Cardiac muscle cell (in vitro differentiated cells and primary cell): ENCODE measurements around the gene GNAL. TPM values are rescaled to one million over a fixed set of nuclear protein-coding genes. Genes with fewer than 3 reads are reported as not detected.
A peak's percentile ranks its signal among the peaks of the same experiment; 100 is the strongest.

Source experiments
- DNase-seq, 2 donors: peaks; one replicate each; pipeline versions ENCODE4 v3.0.0 to v3.0.0-alpha.2; 2010 to 2017; ENCODE audit warnings: low read depth in 1 of 2, low spot score in 1 of 2
- H3K27ac ChIP-seq: fragments of 200-600 bp; sonication (generic); 2 replicates; pipeline ENCODE4 v1.5.1; 2016
- H3K27me3 ChIP-seq: fragments of 200-600 bp; sonication (generic); 2 replicates; pipeline ENCODE4 v1.6.0; 2016; ENCODE audit warnings: control low read depth
- H3K36me3 ChIP-seq: fragments of 200-600 bp; sonication (generic); 2 replicates; pipeline ENCODE4 v1.5.1; 2016; ENCODE audit warnings: control low read depth
- H3K4me1 ChIP-seq: fragments of 200-600 bp; sonication (generic); 2 replicates; pipeline ENCODE4 v1.8.1; 2017; ENCODE audit warnings: low read depth, mild to moderate bottlenecking, mixed run types
- H3K4me3 ChIP-seq: fragments of 200-600 bp; sonication (generic); 2 replicates; pipeline ENCODE4 v1.5.1; 2016; ENCODE audit warnings: mild to moderate bottlenecking
- H3K9me3 ChIP-seq: fragments of 200-600 bp; sonication (generic); 2 replicates; pipeline ENCODE4 v1.5.1; 2017; ENCODE audit warnings: low read depth, mild to moderate bottlenecking, control low read depth
- polyA plus RNA-seq: library from polyadenylated mRNA; unstranded; fragments of >200 nt; fragmentation: Nextera tagmentation; extraction: Ambion mirVana; gene quantifications from 2 replicates; pipeline ENCODE4 v1.2.1, GENCODE V29; 2016
- total RNA-seq: library from RNA; depleted of rRNA; stranded (reverse); fragments of >200 nt; gene quantifications from 2 replicates; pipeline ENCODE4 v1.2.3, GENCODE V29; 2016
- TF ChIP-seq, protein P1 (sequence below): IDR thresholded peaks from 2 replicates; pipeline ENCODE4 v1.5.1; 2012; ENCODE audit warnings: low read depth, mild to moderate bottlenecking, low read length

The GNAL gene
- total and polyA plus RNA-seq, 2 experiments from 2014 or later: 10.4 to 10.6 TPM

DNA sequence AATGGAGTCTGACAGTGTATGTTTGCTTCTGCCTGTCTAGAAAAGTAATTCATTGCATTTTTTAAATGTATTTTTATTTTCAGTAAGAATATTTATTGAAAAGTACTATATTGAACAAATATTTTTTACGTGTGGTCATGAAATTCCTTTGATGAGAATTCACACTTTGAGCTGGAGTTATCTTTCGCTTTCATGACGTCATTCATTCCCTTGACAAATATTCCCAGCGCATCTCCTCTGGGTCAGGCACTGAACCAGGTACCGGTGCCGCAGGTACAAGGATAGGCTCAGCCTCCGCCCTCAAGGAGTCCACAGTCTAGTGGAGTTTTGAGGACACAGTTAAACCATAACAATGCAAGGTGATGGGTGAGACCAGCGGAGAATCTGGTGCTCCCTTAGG, 60.2 kb downstream of the GNAL start:
- H3K4me1 ChIP-seq: no peaks in the 10 kb centered on the region
- H3K4me3 ChIP-seq: no peak overlapping the region
- H3K27me3 ChIP-seq: peaks cover 86% of the 10 kb centered on the region
- no peaks in the 10 kb centered on the region for H3K9me3 ChIP-seq
- H3K27ac ChIP-seq: no peak overlapping the region
- TF ChIP-seq, protein P1, sequence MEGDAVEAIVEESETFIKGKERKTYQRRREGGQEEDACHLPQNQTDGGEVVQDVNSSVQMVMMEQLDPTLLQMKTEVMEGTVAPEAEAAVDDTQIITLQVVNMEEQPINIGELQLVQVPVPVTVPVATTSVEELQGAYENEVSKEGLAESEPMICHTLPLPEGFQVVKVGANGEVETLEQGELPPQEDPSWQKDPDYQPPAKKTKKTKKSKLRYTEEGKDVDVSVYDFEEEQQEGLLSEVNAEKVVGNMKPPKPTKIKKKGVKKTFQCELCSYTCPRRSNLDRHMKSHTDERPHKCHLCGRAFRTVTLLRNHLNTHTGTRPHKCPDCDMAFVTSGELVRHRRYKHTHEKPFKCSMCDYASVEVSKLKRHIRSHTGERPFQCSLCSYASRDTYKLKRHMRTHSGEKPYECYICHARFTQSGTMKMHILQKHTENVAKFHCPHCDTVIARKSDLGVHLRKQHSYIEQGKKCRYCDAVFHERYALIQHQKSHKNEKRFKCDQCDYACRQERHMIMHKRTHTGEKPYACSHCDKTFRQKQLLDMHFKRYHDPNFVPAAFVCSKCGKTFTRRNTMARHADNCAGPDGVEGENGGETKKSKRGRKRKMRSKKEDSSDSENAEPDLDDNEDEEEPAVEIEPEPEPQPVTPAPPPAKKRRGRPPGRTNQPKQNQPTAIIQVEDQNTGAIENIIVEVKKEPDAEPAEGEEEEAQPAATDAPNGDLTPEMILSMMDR: no peak
- H3K36me3 ChIP-seq: no peaks in the 10 kb centered on the region
- DNase-seq: no peak

DNA sequence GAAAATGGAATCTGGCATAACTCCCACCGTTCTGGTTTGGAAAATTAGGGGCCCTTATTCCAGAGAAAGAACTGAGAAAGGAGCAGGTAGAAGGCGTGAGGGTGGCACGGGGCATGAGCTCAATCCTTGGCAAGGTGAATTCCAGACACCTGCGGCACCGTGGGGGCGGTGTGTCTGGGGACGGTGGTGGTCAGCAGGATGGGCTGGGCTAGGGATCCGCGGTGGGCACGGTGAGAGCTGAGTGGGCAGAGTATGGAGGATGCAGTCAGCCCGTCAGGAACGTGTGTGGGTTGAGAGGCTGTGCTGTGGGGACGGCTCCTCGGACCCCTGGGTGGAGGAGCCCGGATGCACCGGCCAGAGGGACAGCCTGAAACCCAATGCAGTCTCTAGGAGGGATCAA, 61.1 kb downstream of the GNAL start:
- Histone ChIP-seq H3K4me1 (no peaks in the 10 kb centered on the region), H3K27me3 (peaks cover 86% of the 10 kb centered on the region), H3K36me3 (no peaks in the 10 kb centered on the region), H3K9me3 (no peaks in the 10 kb centered on the region), H3K27ac (no peak overlapping the region), H3K4me3 (no peak overlapping the region)
- DNase-seq: no peak
- TF ChIP-seq, protein P1: no peak

DNA sequence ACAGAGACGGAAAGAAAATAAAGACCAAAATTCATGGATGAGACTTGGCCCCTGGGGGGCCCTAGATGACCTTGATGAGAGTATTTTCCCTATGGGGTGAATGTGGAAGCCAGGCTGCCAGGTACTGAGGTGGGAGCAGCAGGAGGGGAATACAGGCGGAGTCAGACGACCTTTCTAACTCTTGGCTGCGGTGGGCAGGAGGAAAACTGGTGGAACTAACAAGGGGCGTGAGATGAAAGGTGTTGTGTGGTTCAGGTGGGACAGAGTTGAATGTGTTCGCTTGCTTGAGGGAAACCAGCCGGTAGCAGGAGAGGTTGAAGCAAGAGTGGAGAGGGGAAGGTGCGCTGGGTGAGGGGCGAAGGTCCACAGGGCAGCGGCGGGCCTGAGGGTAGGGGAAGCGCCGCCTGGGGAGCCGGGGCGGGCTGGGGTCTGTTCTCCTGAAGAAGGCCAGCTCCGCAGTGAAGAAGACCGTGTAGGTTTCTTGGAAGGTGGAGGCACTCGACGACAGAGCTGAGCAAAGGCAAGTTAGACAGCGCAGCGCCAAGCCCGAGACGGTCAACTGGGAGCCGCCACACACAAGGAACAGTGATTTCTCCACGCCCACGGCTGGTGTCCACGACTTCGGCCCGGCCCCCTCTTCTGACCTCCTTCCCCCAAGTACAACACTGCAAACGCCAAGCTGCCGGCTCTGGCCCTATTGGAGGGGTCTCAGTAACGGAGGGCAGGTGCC, 61.7 kb downstream of the GNAL start:
- H3K4me1 ChIP-seq: no peaks in the 10 kb centered on the region
- H3K27ac ChIP-seq: no peak overlapping the region
- no peak for DNase-seq
- no peaks in the 10 kb centered on the region for H3K36me3 ChIP-seq
- TF ChIP-seq, protein P1: no peak
- H3K27me3 ChIP-seq: peaks cover 81% of the 10 kb centered on the region
- no peak overlapping the region for H3K4me3 ChIP-seq
- H3K9me3 ChIP-seq: no peaks in the 10 kb centered on the region

DNA sequence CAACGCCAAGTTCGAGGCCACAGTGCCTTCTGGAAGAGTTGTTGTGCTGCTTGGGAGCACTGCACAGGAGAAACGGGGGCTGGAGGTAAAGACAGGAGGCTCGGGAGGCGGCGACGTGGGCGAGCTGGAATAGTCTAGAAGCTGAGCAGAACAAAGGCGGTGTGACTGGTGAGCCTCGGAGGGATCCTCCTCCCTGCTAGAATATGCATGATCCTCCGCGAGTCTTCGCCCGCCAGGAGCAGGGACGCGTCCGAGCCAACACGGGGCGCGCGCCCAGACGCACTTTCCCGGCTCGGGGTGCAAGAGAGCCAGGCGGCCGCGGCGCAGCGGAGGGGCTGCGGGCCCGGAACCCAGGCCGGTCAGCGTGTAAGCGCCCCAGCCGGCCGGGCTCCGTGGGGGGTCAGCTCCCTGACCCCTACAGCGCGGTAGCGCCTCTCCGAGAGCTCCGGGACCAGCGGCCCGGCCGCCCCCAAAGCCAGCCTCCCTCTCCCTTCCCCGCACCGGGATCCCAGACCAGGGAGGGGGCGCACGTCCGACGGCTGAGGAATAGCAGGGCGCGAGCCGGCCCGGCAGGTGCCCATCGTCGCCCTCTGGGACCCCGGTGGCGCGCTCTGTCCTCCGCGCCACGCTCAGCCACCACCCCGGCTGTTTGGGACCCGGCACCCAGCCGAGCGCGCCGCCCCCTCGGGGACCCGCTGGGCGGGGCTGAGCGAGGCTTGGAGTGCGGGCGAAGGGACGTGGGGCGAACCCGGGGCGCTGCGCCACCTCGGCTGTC, 62.5 kb downstream of the GNAL start:
- TF ChIP-seq, protein P1: no peak
- H3K36me3 ChIP-seq: no peaks in the 10 kb centered on the region
- H3K4me1 ChIP-seq: no peaks in the 10 kb centered on the region
- H3K4me3 ChIP-seq: peak overlapping the region; percentile 14
- no peak overlapping the region for H3K27ac ChIP-seq
- H3K9me3 ChIP-seq: no peaks in the 10 kb centered on the region
- H3K27me3 ChIP-seq: peaks cover 73% of the 10 kb centered on the region
- DNase-seq: no peak

DNA sequence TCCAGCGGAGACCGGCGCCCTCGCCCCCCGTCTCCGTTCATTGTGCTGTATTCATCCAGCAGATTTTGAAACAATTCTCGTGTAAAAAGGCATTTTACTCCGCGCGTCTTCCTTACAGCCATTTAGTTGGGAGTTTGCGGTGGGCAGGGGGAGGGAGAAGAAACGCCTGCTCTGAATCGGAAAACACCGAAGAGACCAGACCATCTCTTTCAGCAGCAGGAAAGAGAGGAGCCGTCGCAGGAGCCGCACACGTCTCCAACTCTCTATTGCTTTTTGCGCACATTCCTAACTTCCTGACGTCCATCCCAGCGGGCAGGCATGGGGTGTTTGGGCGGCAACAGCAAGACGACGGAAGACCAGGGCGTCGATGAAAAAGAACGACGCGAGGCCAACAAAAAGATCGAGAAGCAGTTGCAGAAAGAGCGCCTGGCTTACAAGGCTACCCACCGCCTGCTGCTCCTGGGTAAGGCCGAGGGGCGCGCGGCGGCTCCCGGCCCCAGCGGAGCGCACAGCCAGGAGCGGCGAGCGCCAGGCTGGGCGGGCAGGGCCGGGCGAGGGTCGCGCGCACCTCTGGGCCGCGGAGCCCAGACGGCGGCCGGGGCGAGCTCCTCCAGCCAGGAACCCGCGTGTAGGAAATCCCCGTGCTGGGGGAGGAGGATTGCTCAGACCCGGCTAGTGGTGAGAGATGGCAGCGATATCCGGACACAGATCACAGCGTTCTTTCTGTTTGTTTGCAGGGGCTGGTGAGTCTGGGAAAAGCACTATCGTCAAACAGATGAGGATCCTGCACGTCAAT, 63.2 kb downstream of the GNAL start:
- no peaks in the 10 kb centered on the region for H3K9me3 ChIP-seq
- no peak overlapping the region for H3K27ac ChIP-seq
- no peaks in the 10 kb centered on the region for H3K36me3 ChIP-seq
- H3K4me3 ChIP-seq: peak overlapping the region; percentile 16
- TF ChIP-seq, protein P1: no peak
- H3K4me1 ChIP-seq: no peaks in the 10 kb centered on the region
- peak; percentile 36 to 61 for DNase-seq
- peaks cover 65% of the 10 kb centered on the region for H3K27me3 ChIP-seq
